AG10803 (cell line): ENCODE data around the gene SOCS4.
A peak's percentile ranks its signal among the peaks of the same experiment; 100 is the strongest.
"Not testable (repeated sequence)": the region's sequence is repeated elsewhere in the genome, so short reads cannot be mapped to it uniquely, and the experiment has no call there.

Source experiments
- DNase-seq: peaks from one replicate; pipeline ENCODE4 v3.0.0; 2010; ENCODE audit warnings: low read depth
- H3K4me3 ChIP-seq: 2 replicates; pipeline ENCODE4 v1.5.1; 2011; ENCODE audit warnings: mild to moderate bottlenecking, low read length, control low read depth
- CTCF ChIP-seq: conservative IDR thresholded peaks from 2 replicates; pipeline ENCODE4 v1.5.1; 2011; ENCODE audit warnings: mild to moderate bottlenecking, low read length, control low read depth, inconsistent platforms

SOCS4 gene

GRCh38 chr14:55059333-55059732 is 32.3 kb downstream of the SOCS4 start:
- DNase-seq, result no peak
- TF ChIP-seq CTCF, result no peak
- H3K4me3 ChIP-seq, result no peak overlapping the region

DNA sequence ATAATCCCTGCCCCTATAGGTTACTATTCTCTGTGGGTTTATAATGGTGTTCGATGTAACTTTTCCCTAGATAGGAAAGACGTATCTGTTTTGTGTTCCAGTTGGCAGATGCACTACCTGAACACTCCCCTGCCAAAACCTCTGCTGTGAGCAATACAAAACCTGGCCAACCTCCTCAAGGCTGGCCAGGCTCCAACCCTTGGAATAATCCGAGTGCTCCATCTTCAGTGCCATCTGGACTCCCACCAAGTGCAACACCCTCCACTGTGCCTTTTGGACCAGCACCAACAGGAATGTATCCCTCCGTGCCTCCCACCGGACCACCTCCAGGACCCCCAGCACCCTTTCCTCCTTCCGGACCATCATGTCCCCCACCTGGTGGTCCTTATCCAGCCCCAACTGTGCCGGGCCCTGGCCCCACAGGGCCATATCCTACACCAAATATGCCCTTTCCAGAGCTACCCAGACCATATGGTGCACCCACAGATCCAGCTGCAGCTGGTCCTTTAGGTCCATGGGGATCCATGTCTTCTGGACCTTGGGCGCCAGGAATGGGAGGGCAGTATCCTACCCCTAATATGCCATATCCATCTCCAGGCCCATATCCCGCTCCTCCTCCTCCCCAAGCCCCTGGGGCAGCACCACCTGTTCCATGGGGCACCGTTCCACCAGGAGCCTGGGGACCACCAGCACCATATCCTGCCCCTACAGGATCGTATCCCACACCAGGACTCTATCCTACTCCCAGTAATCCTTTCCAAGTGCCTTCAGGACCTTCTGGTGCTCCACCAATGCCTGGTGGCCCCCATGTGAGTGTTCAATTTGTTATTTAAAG is 35.7 kb downstream of the SOCS4 start:
- H3K4me3 ChIP-seq, result no peak overlapping the region
- DNase-seq, result no peak
- TF ChIP-seq CTCF, result no peak

DNA sequence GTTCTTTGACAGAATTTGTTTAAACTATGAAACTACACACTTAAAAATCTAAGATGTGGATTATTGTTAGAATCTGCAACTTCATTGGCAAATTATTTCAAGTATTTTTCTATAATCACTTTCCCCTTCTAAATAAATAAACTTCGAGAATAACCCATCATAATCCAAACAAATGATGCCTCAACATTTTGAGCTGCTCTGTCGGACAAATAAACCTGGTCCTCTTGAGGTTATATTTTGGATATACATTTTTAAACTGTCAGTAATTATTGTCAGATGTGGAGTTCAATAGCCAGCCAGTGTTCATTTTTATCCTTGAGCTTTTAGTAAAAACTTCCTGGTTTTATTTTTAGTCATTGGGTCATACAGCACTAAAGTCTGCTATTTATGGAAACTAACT is 37.9 kb downstream of the SOCS4 start:
- not testable (repeated sequence) for H3K4me3 ChIP-seq, DNase-seq

DNA sequence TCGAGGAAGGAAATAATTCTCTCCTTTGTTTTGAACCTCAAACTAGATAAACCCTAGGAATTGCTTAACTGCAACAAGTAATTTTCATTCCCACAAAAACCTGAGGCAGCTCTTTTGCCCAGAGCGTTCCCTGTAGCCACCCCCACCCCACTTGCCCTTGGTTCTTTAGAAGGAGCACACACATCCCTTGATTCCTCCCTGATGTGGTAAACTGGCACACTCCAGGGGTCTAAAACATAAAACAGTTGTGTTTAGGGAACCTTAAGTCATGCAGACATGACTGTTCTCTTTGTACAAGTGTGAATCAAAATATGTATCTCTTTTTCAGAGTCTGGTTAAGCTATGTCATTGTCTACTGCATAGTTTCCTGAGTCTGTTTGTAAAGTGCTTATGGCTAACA is 38.4 kb downstream of the SOCS4 start:
- no peak overlapping the region for H3K4me3 ChIP-seq
- TF ChIP-seq CTCF, result no peak
- no peak for DNase-seq

DNA sequence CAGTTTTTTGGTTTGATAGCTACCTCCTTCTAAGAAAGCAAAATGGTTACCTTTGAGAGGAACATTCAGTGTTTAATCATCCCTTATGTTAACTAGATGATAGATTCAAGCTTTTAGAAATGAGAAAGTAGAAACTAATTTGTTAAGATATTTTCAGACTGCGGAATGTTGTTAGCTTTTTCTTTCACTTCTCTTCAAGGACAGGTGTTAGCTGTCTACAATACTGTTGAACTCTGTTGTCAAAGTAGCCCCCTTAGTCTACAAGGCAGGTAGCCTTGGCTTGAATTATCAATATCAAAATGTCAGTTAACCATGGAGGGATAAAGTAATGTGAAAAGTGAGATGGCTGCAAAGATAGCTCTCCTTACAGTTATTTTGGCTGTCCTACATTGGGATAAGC is 39.2 kb downstream of the SOCS4 start:
- TF ChIP-seq CTCF, result no peak
- no peak overlapping the region for H3K4me3 ChIP-seq
- DNase-seq, result no peak

- DNase-seq, result no peak
- TF ChIP-seq CTCF, result no peak
- no peak overlapping the region for H3K4me3 ChIP-seq
Measured at GRCh38 chr14:55070981-55071411, 44.0 kb downstream of the SOCS4 start.

DNA sequence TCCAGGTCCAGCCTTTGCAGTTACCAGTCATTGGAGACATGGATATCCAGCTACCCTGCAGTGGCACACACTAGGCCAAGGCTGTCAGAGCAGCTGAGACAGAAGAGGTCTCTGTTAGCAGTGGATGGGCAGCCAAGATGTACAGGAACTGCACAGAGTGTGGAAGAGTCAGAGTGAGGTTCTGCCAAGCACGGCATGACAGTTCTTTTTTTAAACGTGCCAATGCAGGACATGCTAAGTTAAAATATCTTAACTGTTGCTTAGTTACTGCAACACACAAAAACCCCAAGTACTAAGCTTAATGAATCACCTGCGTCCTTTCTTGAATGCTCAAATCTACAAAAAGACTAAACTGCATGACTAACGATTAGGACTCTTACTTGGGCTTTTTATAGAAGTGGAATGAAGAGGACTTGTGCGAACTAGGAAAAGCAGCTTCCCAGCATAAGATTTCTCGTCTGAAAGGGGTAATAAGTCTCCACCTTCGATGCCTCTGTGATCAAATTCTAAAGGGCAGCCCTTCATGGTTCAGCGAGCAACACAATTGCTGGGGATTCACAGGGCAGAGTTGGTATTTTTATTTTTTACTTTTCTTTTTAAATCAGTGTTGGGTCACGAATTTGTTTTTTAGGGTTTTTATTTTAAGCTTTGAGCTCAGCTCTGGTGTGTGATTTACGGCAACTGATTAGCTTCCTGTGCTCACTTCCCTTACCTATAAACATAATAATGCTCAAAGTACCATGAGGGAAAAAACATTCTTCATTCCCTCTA is 45.0 kb downstream of the SOCS4 start:
- no peak overlapping the region for H3K4me3 ChIP-seq
- peak; percentile 93 for DNase-seq
- TF ChIP-seq CTCF, result no peak
